Measurements from ENCODE around the gene CTDNEP1.

DNA sequence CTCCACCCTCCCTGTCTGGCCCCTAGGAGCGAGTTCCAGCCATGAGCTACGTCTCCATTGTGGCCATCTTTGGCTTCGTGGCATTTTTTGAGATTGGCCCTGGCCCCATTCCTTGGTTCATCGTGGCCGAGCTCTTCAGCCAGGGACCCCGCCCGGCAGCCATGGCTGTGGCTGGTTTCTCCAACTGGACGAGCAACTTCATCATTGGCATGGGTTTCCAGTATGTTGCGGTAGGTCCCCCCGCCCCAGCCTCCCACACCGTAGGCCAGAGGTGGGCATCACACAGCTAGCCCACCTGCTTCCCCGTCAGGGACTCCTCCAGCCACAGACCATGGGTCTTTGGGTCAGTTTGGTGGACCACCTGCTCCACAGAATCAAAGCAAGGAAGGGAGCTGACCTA lies 34.1 kb upstream of the CTDNEP1 start:
- TF ChIP-seq, protein P1, sequence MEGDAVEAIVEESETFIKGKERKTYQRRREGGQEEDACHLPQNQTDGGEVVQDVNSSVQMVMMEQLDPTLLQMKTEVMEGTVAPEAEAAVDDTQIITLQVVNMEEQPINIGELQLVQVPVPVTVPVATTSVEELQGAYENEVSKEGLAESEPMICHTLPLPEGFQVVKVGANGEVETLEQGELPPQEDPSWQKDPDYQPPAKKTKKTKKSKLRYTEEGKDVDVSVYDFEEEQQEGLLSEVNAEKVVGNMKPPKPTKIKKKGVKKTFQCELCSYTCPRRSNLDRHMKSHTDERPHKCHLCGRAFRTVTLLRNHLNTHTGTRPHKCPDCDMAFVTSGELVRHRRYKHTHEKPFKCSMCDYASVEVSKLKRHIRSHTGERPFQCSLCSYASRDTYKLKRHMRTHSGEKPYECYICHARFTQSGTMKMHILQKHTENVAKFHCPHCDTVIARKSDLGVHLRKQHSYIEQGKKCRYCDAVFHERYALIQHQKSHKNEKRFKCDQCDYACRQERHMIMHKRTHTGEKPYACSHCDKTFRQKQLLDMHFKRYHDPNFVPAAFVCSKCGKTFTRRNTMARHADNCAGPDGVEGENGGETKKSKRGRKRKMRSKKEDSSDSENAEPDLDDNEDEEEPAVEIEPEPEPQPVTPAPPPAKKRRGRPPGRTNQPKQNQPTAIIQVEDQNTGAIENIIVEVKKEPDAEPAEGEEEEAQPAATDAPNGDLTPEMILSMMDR (IDR thresholded peaks at IDR 0.05): no peak
- TF ChIP-seq ZFX (IDR thresholded peaks at IDR 0.05; ENCODE audit: borderline replicate concordance): no peak
